ENCODE measurements around the gene EXPH5. TPM values are rescaled to one million over a fixed set of nuclear protein-coding genes. Genes with fewer than 3 reads are reported as not detected.

The EXPH5 gene
- total RNA-seq, 5 donors from 2014 or later (not counting 1 experiment from before 2014, with no cell fraction given): 3.3 to 4.1 (median 4.0) TPM

- DNase-seq: no peak
- Mint-ChIP-seq H3K4me1 (peaks cover 0 to 2% (median 0%) of the 10 kb centered on the region in 3 donors), H3K4me3 (no peak overlapping the region), H3K9me3 (no peaks in the 10 kb centered on the region), H3K27ac (no peak overlapping the region), H3K36me3 (peaks cover 6% of the 10 kb centered on the region), H3K27me3 (no peaks in the 10 kb centered on the region)
- Histone ChIP-seq H3K9me3 (no peaks in the 10 kb centered on the region), H3K27me3 (replicated peaks in 1 of 2; ENCODE audit: control insufficient read depth in 2 of 2, extremely low read depth in 1 of 2, insufficient read depth in 2 of 2, low read length in 1 of 2) (no peaks in the 10 kb centered on the region), H3K27ac (ENCODE audit: low read length) (no peak overlapping the region), H3K4me1 (ENCODE audit: control insufficient read depth in 1 of 2, extremely low read depth in 1 of 2, insufficient read depth in 2 of 2, low read length in 2 of 2) (no peaks in the 10 kb centered on the region), H3K4me3 (ENCODE audit: control insufficient read depth in 1 of 2, extremely low read depth in 1 of 2, low read length in 1 of 2) (no peak overlapping the region), H3K36me3 (ENCODE audit: control insufficient read depth in 2 of 2, extremely low read depth in 1 of 2, insufficient read depth in 1 of 2, low read length in 1 of 2) (no peaks in the 10 kb centered on the region)
- ChIA-PET CTCF (no interaction called here), POLR2A (no interaction called here)
- WGBS (ENCODE audit: insufficient coverage): 90% methylated on average over 2 of the region's 5 CpGs
- ATAC-seq (replicated peaks in 1 of 4): no peak
Observed at GRCh38 chr11:108536783-108537182, 56.8 kb downstream of the EXPH5 start.

GRCh38 chr11:108535384-108535955 lies 58.1 kb downstream of the EXPH5 start:
- Histone ChIP-seq H3K4me1 (ENCODE audit: control insufficient read depth in 1 of 2, extremely low read depth in 1 of 2, insufficient read depth in 2 of 2, low read length in 2 of 2) (no peaks in the 10 kb centered on the region), H3K36me3 (ENCODE audit: control insufficient read depth in 2 of 2, extremely low read depth in 1 of 2, insufficient read depth in 1 of 2, low read length in 1 of 2) (no peaks in the 10 kb centered on the region), H3K27ac (ENCODE audit: low read length) (no peak overlapping the region), H3K27me3 (replicated peaks in 1 of 2; ENCODE audit: control insufficient read depth in 2 of 2, extremely low read depth in 1 of 2, insufficient read depth in 2 of 2, low read length in 1 of 2) (no peaks in the 10 kb centered on the region), H3K9me3 (no peaks in the 10 kb centered on the region), H3K4me3 (ENCODE audit: control insufficient read depth in 1 of 2, extremely low read depth in 1 of 2, low read length in 1 of 2) (no peak overlapping the region)
- Mint-ChIP-seq H3K27ac (no peak overlapping the region), H3K36me3 (peaks cover 6% of the 10 kb centered on the region), H3K4me1 (peaks cover 0 to 2% (median 0%) of the 10 kb centered on the region in 3 donors), H3K27me3 (no peaks in the 10 kb centered on the region), H3K9me3 (no peaks in the 10 kb centered on the region), H3K4me3 (no peak overlapping the region)
- ChIA-PET POLR2A (no interaction called here), CTCF (interaction anchor here in 1 of 2 donors (0.7 kb wide), 1 partner anchor 14 kb away, joined by 3 read pairs; no protein-coding TSS in a partner anchor)
- no peak for ATAC-seq (replicated peaks in 1 of 4)
- DNase-seq: no peak
- 86% methylated on average over 3 of the region's 6 CpGs for WGBS (ENCODE audit: insufficient coverage)

GRCh38 chr11:108534274-108534882 lies 59.2 kb downstream of the EXPH5 start:
- Histone ChIP-seq H3K27me3 (replicated peaks in 1 of 2; ENCODE audit: control insufficient read depth in 2 of 2, extremely low read depth in 1 of 2, insufficient read depth in 2 of 2, low read length in 1 of 2) (no peaks in the 10 kb centered on the region), H3K9me3 (no peaks in the 10 kb centered on the region), H3K27ac (ENCODE audit: low read length) (no peak overlapping the region), H3K36me3 (ENCODE audit: control insufficient read depth in 2 of 2, extremely low read depth in 1 of 2, insufficient read depth in 1 of 2, low read length in 1 of 2) (no peaks in the 10 kb centered on the region), H3K4me1 (ENCODE audit: control insufficient read depth in 1 of 2, extremely low read depth in 1 of 2, insufficient read depth in 2 of 2, low read length in 2 of 2) (no peaks in the 10 kb centered on the region), H3K4me3 (ENCODE audit: control insufficient read depth in 1 of 2, extremely low read depth in 1 of 2, low read length in 1 of 2) (no peak overlapping the region)
- peaks cover 6% of the 10 kb centered on the region for H3K36me3 Mint-ChIP-seq
- DNase-seq: no peak
- 90% methylated on average over 2 of the region's 2 CpGs for WGBS (ENCODE audit: insufficient coverage)
- no peaks in the 10 kb centered on the region for H3K9me3 Mint-ChIP-seq
- no peak for ATAC-seq (replicated peaks in 1 of 4)
- H3K4me1 Mint-ChIP-seq: peaks cover 0 to 2% (median 0%) of the 10 kb centered on the region in 3 donors
- no peak overlapping the region for H3K4me3 Mint-ChIP-seq
- H3K27me3 Mint-ChIP-seq: no peaks in the 10 kb centered on the region
- POLR2A ChIA-PET: interaction anchor here in 1 of 2 donors (0.6 kb wide), 1 partner anchor 237 kb away, joined by 3 read pairs; no protein-coding TSS in a partner anchor
- H3K27ac Mint-ChIP-seq: no peak overlapping the region
- CTCF ChIA-PET: interaction anchor here in 1 of 2 donors (0.6 to 0.7 kb wide), 2 partner anchors 16 to 413 kb away, joined by 3 read pairs; no protein-coding TSS in a partner anchor

- H3K27ac Mint-ChIP-seq: no peak overlapping the region
- Histone ChIP-seq H3K36me3 (ENCODE audit: control insufficient read depth in 2 of 2, extremely low read depth in 1 of 2, insufficient read depth in 1 of 2, low read length in 1 of 2) (no peaks in the 10 kb centered on the region), H3K4me1 (ENCODE audit: control insufficient read depth in 1 of 2, extremely low read depth in 1 of 2, insufficient read depth in 2 of 2, low read length in 2 of 2) (no peaks in the 10 kb centered on the region), H3K27ac (ENCODE audit: low read length) (no peak overlapping the region), H3K27me3 (replicated peaks in 1 of 2; ENCODE audit: control insufficient read depth in 2 of 2, extremely low read depth in 1 of 2, insufficient read depth in 2 of 2, low read length in 1 of 2) (no peaks in the 10 kb centered on the region), H3K9me3 (no peaks in the 10 kb centered on the region), H3K4me3 (ENCODE audit: control insufficient read depth in 1 of 2, extremely low read depth in 1 of 2, low read length in 1 of 2) (no peak overlapping the region)
- no peak for DNase-seq
- peaks cover 7% of the 10 kb centered on the region for H3K36me3 Mint-ChIP-seq
- ChIA-PET POLR2A (interaction anchor here in 1 of 2 donors (0.6 kb wide), 1 partner anchor 50 kb away, joined by 4 read pairs; no protein-coding TSS in a partner anchor), CTCF (no interaction called here)
- no peaks in the 10 kb centered on the region for H3K4me1 Mint-ChIP-seq
- ATAC-seq (replicated peaks in 1 of 4): no peak
- WGBS (ENCODE audit: insufficient coverage): 76% methylated on average over 2 of the region's 5 CpGs
- H3K27me3 Mint-ChIP-seq: no peaks in the 10 kb centered on the region
- no peaks in the 10 kb centered on the region for H3K9me3 Mint-ChIP-seq
- no peak overlapping the region for H3K4me3 Mint-ChIP-seq
Observed at GRCh38 chr11:108530426-108530825, 63.1 kb downstream of the EXPH5 start.

- Histone ChIP-seq H3K27me3 (replicated peaks in 1 of 2; ENCODE audit: control insufficient read depth in 2 of 2, extremely low read depth in 1 of 2, insufficient read depth in 2 of 2, low read length in 1 of 2) (no peaks in the 10 kb centered on the region), H3K4me3 (ENCODE audit: control insufficient read depth in 1 of 2, extremely low read depth in 1 of 2, low read length in 1 of 2) (no peak overlapping the region), H3K9me3 (no peaks in the 10 kb centered on the region), H3K4me1 (ENCODE audit: control insufficient read depth in 1 of 2, extremely low read depth in 1 of 2, insufficient read depth in 2 of 2, low read length in 2 of 2) (no peaks in the 10 kb centered on the region), H3K27ac (ENCODE audit: low read length) (no peak overlapping the region), H3K36me3 (ENCODE audit: control insufficient read depth in 2 of 2, extremely low read depth in 1 of 2, insufficient read depth in 1 of 2, low read length in 1 of 2) (no peaks in the 10 kb centered on the region)
- no peak for ATAC-seq (replicated peaks in 1 of 4)
- H3K4me3 Mint-ChIP-seq: no peak overlapping the region
- CTCF ChIA-PET: no interaction called here
- H3K36me3 Mint-ChIP-seq: peaks cover 8% of the 10 kb centered on the region
- peaks cover 0 to 3% (median 0%) of the 10 kb centered on the region in 3 donors for H3K9me3 Mint-ChIP-seq
- 80% methylated on average over 2 of the region's 6 CpGs for WGBS (ENCODE audit: insufficient coverage)
- no peaks in the 10 kb centered on the region for H3K27me3 Mint-ChIP-seq
- no peak overlapping the region for H3K27ac Mint-ChIP-seq
- DNase-seq: no peak
- POLR2A ChIA-PET: no interaction called here
- no peaks in the 10 kb centered on the region for H3K4me1 Mint-ChIP-seq
Observed at GRCh38 chr11:108527382-108527781, 66.2 kb downstream of the EXPH5 start.

GRCh38 chr11:108525161-108525560 lies 68.4 kb downstream of the EXPH5 start:
- Mint-ChIP-seq H3K27ac (no peak overlapping the region), H3K9me3 (peaks cover 0 to 3% (median 0%) of the 10 kb centered on the region in 3 donors), H3K4me3 (no peak overlapping the region), H3K27me3 (no peaks in the 10 kb centered on the region), H3K36me3 (peaks cover 8% of the 10 kb centered on the region), H3K4me1 (no peaks in the 10 kb centered on the region)
- POLR2A ChIA-PET: no interaction called here
- Histone ChIP-seq H3K4me3 (ENCODE audit: control insufficient read depth in 1 of 2, extremely low read depth in 1 of 2, low read length in 1 of 2) (no peak overlapping the region), H3K27me3 (replicated peaks in 1 of 2; ENCODE audit: control insufficient read depth in 2 of 2, extremely low read depth in 1 of 2, insufficient read depth in 2 of 2, low read length in 1 of 2) (no peaks in the 10 kb centered on the region), H3K4me1 (ENCODE audit: control insufficient read depth in 1 of 2, extremely low read depth in 1 of 2, insufficient read depth in 2 of 2, low read length in 2 of 2) (no peaks in the 10 kb centered on the region), H3K36me3 (ENCODE audit: control insufficient read depth in 2 of 2, extremely low read depth in 1 of 2, insufficient read depth in 1 of 2, low read length in 1 of 2) (no peaks in the 10 kb centered on the region), H3K9me3 (no peaks in the 10 kb centered on the region), H3K27ac (ENCODE audit: low read length) (no peak overlapping the region)
- CTCF ChIA-PET: interaction anchor here in 1 of 2 donors (0.5 kb wide), 1 partner anchor 31 kb away, joined by 5 read pairs; no protein-coding TSS in a partner anchor
- DNase-seq (no peak), ATAC-seq (replicated peaks in 1 of 4) (no peak)
- WGBS (ENCODE audit: insufficient coverage): no CpG with 5 or more reads among the region's 1 CpG
